Loucy (cell line): Measurements from ENCODE around the gene TEAD4.

Experiments
- EZH2phosphoT487 ChIP-seq: fragments of 200-600 bp; IDR thresholded peaks from 2 replicates; pipeline ENCODE4 v1.6.1; 2018; ENCODE audit warnings: antibody characterized with exemption, mild to moderate bottlenecking, moderate library complexity, borderline replicate concordance
- TF ChIP-seq, protein P1 (sequence below): fragments of 200-600 bp; sonication (generic); conservative IDR thresholded peaks from 2 replicates; pipeline ENCODE4 v1.5.1; 2014; ENCODE audit warnings: mild to moderate bottlenecking, antibody characterized with exemption, low read length

DNA sequence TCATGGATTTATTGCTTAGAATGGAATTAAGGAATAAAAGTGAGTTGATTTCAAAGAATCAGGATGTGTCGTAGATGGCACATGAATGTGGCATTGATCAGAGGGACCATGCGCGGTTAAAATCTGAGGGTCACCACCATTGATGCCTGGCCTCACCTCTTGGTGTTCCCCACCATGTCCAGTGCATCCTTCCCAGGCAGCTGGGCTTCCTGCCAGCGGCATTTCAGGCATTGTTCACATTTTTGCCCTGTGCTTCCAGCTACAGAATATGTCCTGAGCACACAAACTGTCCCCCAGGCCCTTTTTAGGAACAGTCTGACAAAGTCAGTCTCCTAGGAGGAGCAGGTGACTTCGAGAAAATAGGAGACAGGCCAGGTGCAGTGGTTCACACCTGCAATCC is 76.0 kb downstream of the TEAD4 start:
- TF ChIP-seq, protein P1, sequence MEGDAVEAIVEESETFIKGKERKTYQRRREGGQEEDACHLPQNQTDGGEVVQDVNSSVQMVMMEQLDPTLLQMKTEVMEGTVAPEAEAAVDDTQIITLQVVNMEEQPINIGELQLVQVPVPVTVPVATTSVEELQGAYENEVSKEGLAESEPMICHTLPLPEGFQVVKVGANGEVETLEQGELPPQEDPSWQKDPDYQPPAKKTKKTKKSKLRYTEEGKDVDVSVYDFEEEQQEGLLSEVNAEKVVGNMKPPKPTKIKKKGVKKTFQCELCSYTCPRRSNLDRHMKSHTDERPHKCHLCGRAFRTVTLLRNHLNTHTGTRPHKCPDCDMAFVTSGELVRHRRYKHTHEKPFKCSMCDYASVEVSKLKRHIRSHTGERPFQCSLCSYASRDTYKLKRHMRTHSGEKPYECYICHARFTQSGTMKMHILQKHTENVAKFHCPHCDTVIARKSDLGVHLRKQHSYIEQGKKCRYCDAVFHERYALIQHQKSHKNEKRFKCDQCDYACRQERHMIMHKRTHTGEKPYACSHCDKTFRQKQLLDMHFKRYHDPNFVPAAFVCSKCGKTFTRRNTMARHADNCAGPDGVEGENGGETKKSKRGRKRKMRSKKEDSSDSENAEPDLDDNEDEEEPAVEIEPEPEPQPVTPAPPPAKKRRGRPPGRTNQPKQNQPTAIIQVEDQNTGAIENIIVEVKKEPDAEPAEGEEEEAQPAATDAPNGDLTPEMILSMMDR: no peak
- no peak for TF ChIP-seq EZH2phosphoT487
